GM12892 (cell line): ENCODE results near the gene PRF1.

Experiments
- POLR2A ChIP-seq: IDR thresholded peaks from 2 replicates; pipeline ENCODE4 v1.6.1; 2011; ENCODE audit warnings: low read depth, low read length, control low read depth
- POLR2AphosphoS5 ChIP-seq: IDR thresholded peaks from 2 replicates; pipeline ENCODE4 v1.6.1; 2011; ENCODE audit warnings: low read depth, low read length, control low read depth
- TAF1 ChIP-seq: IDR thresholded peaks from 2 replicates; pipeline ENCODE4 v1.6.1; 2011; ENCODE audit warnings: low read depth, mild to moderate bottlenecking, control low read depth, low read length, borderline replicate concordance

GRCh38 chr10:70571636-70572439 is 30.7 kb downstream of the PRF1 start:
- TF ChIP-seq POLR2A: no peak
- TF ChIP-seq POLR2AphosphoS5: no peak
- TF ChIP-seq TAF1: no peak
